ENCODE results near the gene KIF5A.

Gene KIF5A

GRCh38 chr12:57549203-57549908 is 488 bp upstream of the KIF5A start:
- peaks cover 6% of the 10 kb centered on the region; the same call in 1 of the 2 replicates for H3K4me1 ChIP-seq (ENCODE audit: control insufficient read depth, insufficient read depth, low read length)
- no peaks in the 10 kb centered on the region for H3K27me3 ChIP-seq (ENCODE audit: control insufficient read depth, insufficient read depth, low read length)
- peak overlapping the region; percentile 93; the same call in 1 of the 2 replicates for H3K4me3 ChIP-seq (ENCODE audit: low read length)
- no peaks in the 10 kb centered on the region for H3K9me3 ChIP-seq (ENCODE audit: control insufficient read depth, insufficient read depth, low read length)
- H3K36me3 ChIP-seq (ENCODE audit: control insufficient read depth, insufficient read depth, low read length), result no peaks in the 10 kb centered on the region
- WGBS (ENCODE audit: insufficient coverage, insufficient read length), result no CpG with 5 or more reads among the region's 13 CpGs
- no peak overlapping the region for H3K27ac ChIP-seq (ENCODE audit: low read length)
- DNase-seq (ENCODE audit: low read depth, low spot score), result no peak

- peaks cover 6% of the 10 kb centered on the region; the same call in 1 of the 2 replicates for H3K4me1 ChIP-seq (ENCODE audit: control insufficient read depth, insufficient read depth, low read length)
- no peak for DNase-seq (ENCODE audit: low read depth, low spot score)
- H3K9me3 ChIP-seq (ENCODE audit: control insufficient read depth, insufficient read depth, low read length), result no peaks in the 10 kb centered on the region
- no peaks in the 10 kb centered on the region for H3K27me3 ChIP-seq (ENCODE audit: control insufficient read depth, insufficient read depth, low read length)
- H3K4me3 ChIP-seq (ENCODE audit: low read length), result peak overlapping the region; percentile 93; the same call in 1 of the 2 replicates
- no peaks in the 10 kb centered on the region for H3K36me3 ChIP-seq (ENCODE audit: control insufficient read depth, insufficient read depth, low read length)
- no peak overlapping the region for H3K27ac ChIP-seq (ENCODE audit: low read length)
- no CpG with 5 or more reads among the region's 7 CpGs for WGBS (ENCODE audit: insufficient coverage, insufficient read length)
Observed at GRCh38 chr12:57550641-57551549, 1.1 kb downstream of the KIF5A start.

- Histone ChIP-seq H3K27ac (ENCODE audit: low read length) (no peak overlapping the region), H3K27me3 (ENCODE audit: control insufficient read depth, insufficient read depth, low read length) (no peaks in the 10 kb centered on the region), H3K36me3 (ENCODE audit: control insufficient read depth, insufficient read depth, low read length) (no peaks in the 10 kb centered on the region), H3K4me3 (ENCODE audit: low read length) (no peak overlapping the region), H3K4me1 (ENCODE audit: control insufficient read depth, insufficient read depth, low read length) (peaks cover 4% of the 10 kb centered on the region; the same call in 1 of the 2 replicates), H3K9me3 (ENCODE audit: control insufficient read depth, insufficient read depth, low read length) (no peaks in the 10 kb centered on the region)
- no CpG with 5 or more reads among the region's 3 CpGs for WGBS (ENCODE audit: insufficient coverage, insufficient read length)
- no peak for DNase-seq (ENCODE audit: low read depth, low spot score)
Observed at GRCh38 chr12:57551637-57552305, 1.9 kb downstream of the KIF5A start.

GRCh38 chr12:57552306-57552651 is 2.4 kb downstream of the KIF5A start:
- Histone ChIP-seq H3K4me3 (ENCODE audit: low read length) (no peak overlapping the region), H3K4me1 (ENCODE audit: control insufficient read depth, insufficient read depth, low read length) (peaks cover 4% of the 10 kb centered on the region; the same call in 1 of the 2 replicates), H3K9me3 (ENCODE audit: control insufficient read depth, insufficient read depth, low read length) (no peaks in the 10 kb centered on the region), H3K27ac (ENCODE audit: low read length) (no peak overlapping the region), H3K27me3 (ENCODE audit: control insufficient read depth, insufficient read depth, low read length) (no peaks in the 10 kb centered on the region), H3K36me3 (ENCODE audit: control insufficient read depth, insufficient read depth, low read length) (no peaks in the 10 kb centered on the region)
- WGBS (ENCODE audit: insufficient coverage, insufficient read length), result no CpG with 5 or more reads among the region's 2 CpGs
- DNase-seq (ENCODE audit: low read depth, low spot score), result no peak

- no peak overlapping the region for H3K27ac ChIP-seq (ENCODE audit: low read length)
- no peaks in the 10 kb centered on the region for H3K36me3 ChIP-seq (ENCODE audit: control insufficient read depth, insufficient read depth, low read length)
- no peak for DNase-seq (ENCODE audit: low read depth, low spot score)
Observed at GRCh38 chr12:57552835-57553313, 3.0 kb downstream of the KIF5A start.

GRCh38 chr12:57553343-57554202 is 3.7 kb downstream of the KIF5A start:
- no peak for DNase-seq (ENCODE audit: low read depth, low spot score)
- H3K36me3 ChIP-seq (ENCODE audit: control insufficient read depth, insufficient read depth, low read length), result no peaks in the 10 kb centered on the region
- H3K27ac ChIP-seq (ENCODE audit: low read length), result no peak overlapping the region
- peaks cover 4% of the 10 kb centered on the region; the same call in 1 of the 2 replicates for H3K4me1 ChIP-seq (ENCODE audit: control insufficient read depth, insufficient read depth, low read length)
- WGBS (ENCODE audit: insufficient coverage, insufficient read length), result no CpG with 5 or more reads among the region's 7 CpGs
- H3K4me3 ChIP-seq (ENCODE audit: low read length), result no peak overlapping the region
- no peaks in the 10 kb centered on the region for H3K27me3 ChIP-seq (ENCODE audit: control insufficient read depth, insufficient read depth, low read length)
- no peaks in the 10 kb centered on the region for H3K9me3 ChIP-seq (ENCODE audit: control insufficient read depth, insufficient read depth, low read length)

More at GRCh38 chr12:57552835-57553313, 3.0 kb downstream of the KIF5A start:
- no peaks in the 10 kb centered on the region for H3K9me3 ChIP-seq (ENCODE audit: control insufficient read depth, insufficient read depth, low read length)
- H3K27me3 ChIP-seq (ENCODE audit: control insufficient read depth, insufficient read depth, low read length), result no peaks in the 10 kb centered on the region
- no CpG with 5 or more reads among the region's 6 CpGs for WGBS (ENCODE audit: insufficient coverage, insufficient read length)
- no peak overlapping the region for H3K4me3 ChIP-seq (ENCODE audit: low read length)
- peaks cover 4% of the 10 kb centered on the region; the same call in 1 of the 2 replicates for H3K4me1 ChIP-seq (ENCODE audit: control insufficient read depth, insufficient read depth, low read length)

- no CpG with 5 or more reads among the region's 2 CpGs for WGBS (ENCODE audit: insufficient coverage, insufficient read length)
- no peaks in the 10 kb centered on the region for H3K9me3 ChIP-seq (ENCODE audit: control insufficient read depth, insufficient read depth, low read length)
- peaks cover 3% of the 10 kb centered on the region; the same call in 1 of the 2 replicates for H3K4me1 ChIP-seq (ENCODE audit: control insufficient read depth, insufficient read depth, low read length)
- H3K27ac ChIP-seq (ENCODE audit: low read length), result no peak overlapping the region
- no peak for DNase-seq (ENCODE audit: low read depth, low spot score)
- H3K4me3 ChIP-seq (ENCODE audit: low read length), result no peak overlapping the region
- H3K27me3 ChIP-seq (ENCODE audit: control insufficient read depth, insufficient read depth, low read length), result no peaks in the 10 kb centered on the region
- no peaks in the 10 kb centered on the region for H3K36me3 ChIP-seq (ENCODE audit: control insufficient read depth, insufficient read depth, low read length)
Observed at GRCh38 chr12:57554453-57554852, 4.6 kb downstream of the KIF5A start.

GRCh38 chr12:57554897-57555296 is 5.1 kb downstream of the KIF5A start:
- H3K9me3 ChIP-seq (ENCODE audit: control insufficient read depth, insufficient read depth, low read length), result no peaks in the 10 kb centered on the region
- no peak for DNase-seq (ENCODE audit: low read depth, low spot score)
- H3K4me1 ChIP-seq (ENCODE audit: control insufficient read depth, insufficient read depth, low read length), result peaks cover 2% of the 10 kb centered on the region; the same call in 1 of the 2 replicates
- H3K27ac ChIP-seq (ENCODE audit: low read length), result no peak overlapping the region
- WGBS (ENCODE audit: insufficient coverage, insufficient read length), result no CpG with 5 or more reads among the region's 1 CpG
- no peak overlapping the region for H3K4me3 ChIP-seq (ENCODE audit: low read length)
- H3K36me3 ChIP-seq (ENCODE audit: control insufficient read depth, insufficient read depth, low read length), result no peaks in the 10 kb centered on the region
- no peaks in the 10 kb centered on the region for H3K27me3 ChIP-seq (ENCODE audit: control insufficient read depth, insufficient read depth, low read length)

- Histone ChIP-seq H3K36me3 (ENCODE audit: control insufficient read depth, insufficient read depth, low read length) (peaks cover 1% of the 10 kb centered on the region; the same call in 1 of the 2 replicates), H3K4me3 (ENCODE audit: low read length) (no peak overlapping the region)
- no CpG with 5 or more reads among the region's 4 CpGs for WGBS (ENCODE audit: insufficient coverage, insufficient read length)
Observed at GRCh38 chr12:57558864-57559263, 9.0 kb downstream of the KIF5A start.

More at GRCh38 chr12:57558864-57559263, 9.0 kb downstream of the KIF5A start:
- H3K27me3 ChIP-seq (ENCODE audit: control insufficient read depth, insufficient read depth, low read length), result no peaks in the 10 kb centered on the region
- no peak for DNase-seq (ENCODE audit: low read depth, low spot score)
- no peak overlapping the region for H3K27ac ChIP-seq (ENCODE audit: low read length)
- peaks cover 2% of the 10 kb centered on the region; the same call in 1 of the 2 replicates for H3K4me1 ChIP-seq (ENCODE audit: control insufficient read depth, insufficient read depth, low read length)
- no peaks in the 10 kb centered on the region for H3K9me3 ChIP-seq (ENCODE audit: control insufficient read depth, insufficient read depth, low read length)
